ENCODE data around the gene ITIH1.

DNA sequence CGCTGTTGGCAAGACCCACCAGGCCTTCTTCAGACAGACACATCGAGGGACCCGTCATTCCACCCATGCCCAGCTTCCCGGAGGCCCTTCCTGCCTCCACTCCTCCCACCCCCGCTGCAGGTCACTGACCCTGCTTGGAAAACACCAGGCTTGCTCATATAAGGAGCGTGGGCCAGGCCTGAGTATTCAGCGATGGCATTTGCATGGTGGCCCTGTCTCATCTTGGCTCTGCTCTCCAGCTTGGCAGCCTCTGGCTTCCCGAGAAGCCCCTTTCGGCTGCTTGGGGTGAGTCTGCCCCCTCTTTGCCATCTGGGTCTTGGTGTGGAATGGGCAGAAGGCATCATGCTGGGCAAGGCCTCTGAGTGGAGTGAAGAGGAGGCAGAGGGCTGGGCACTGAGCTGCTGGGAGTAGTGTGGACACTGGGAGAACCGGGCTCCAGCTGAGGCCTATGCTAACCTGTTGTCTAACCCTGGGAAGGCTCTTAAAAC lies 17.3 kb downstream of the ITIH1 start, which contains the start of gene ITIH3:
- TF ChIP-seq, protein P1, sequence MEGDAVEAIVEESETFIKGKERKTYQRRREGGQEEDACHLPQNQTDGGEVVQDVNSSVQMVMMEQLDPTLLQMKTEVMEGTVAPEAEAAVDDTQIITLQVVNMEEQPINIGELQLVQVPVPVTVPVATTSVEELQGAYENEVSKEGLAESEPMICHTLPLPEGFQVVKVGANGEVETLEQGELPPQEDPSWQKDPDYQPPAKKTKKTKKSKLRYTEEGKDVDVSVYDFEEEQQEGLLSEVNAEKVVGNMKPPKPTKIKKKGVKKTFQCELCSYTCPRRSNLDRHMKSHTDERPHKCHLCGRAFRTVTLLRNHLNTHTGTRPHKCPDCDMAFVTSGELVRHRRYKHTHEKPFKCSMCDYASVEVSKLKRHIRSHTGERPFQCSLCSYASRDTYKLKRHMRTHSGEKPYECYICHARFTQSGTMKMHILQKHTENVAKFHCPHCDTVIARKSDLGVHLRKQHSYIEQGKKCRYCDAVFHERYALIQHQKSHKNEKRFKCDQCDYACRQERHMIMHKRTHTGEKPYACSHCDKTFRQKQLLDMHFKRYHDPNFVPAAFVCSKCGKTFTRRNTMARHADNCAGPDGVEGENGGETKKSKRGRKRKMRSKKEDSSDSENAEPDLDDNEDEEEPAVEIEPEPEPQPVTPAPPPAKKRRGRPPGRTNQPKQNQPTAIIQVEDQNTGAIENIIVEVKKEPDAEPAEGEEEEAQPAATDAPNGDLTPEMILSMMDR (conservative IDR thresholded peaks at IDR 0.05; ENCODE audit: low read depth, low read length), result no peak
- TF ChIP-seq RAD21 (IDR thresholded peaks at IDR 0.05; ENCODE audit: low read length) (no peak), POLR2A (IDR thresholded peaks at IDR 0.05; ENCODE audit: low read depth, low read length) (no peak), SMC3 (IDR thresholded peaks at IDR 0.05; ENCODE audit: low read depth, low read length) (no peak), MXI1 (IDR thresholded peaks at IDR 0.05; ENCODE audit: borderline replicate concordance, low read depth, low read length) (no peak), RCOR1 (IDR thresholded peaks at IDR 0.05; ENCODE audit: insufficient replicate concordance, low read length) (no peak), NFE2L2 (IDR thresholded peaks at IDR 0.05; ENCODE audit: low read depth, low read length) (no peak), CHD1 (IDR thresholded peaks at IDR 0.05; ENCODE audit: low read depth, low read length) (no peak), FOS (IDR thresholded peaks at IDR 0.05; ENCODE audit: low read depth, low read length) (no peak), CEBPB (IDR thresholded peaks at IDR 0.05; ENCODE audit: low read depth, low read length) (no peak), BHLHE40 (IDR thresholded peaks at IDR 0.05; ENCODE audit: low read depth, low read length) (no peak), RFX5 (IDR thresholded peaks at IDR 0.05; ENCODE audit: low read depth, low read length) (no peak), MAFK (IDR thresholded peaks at IDR 0.05; ENCODE audit: low read depth, low read length) (no peak)
- TF ChIP-seq, protein P2, sequence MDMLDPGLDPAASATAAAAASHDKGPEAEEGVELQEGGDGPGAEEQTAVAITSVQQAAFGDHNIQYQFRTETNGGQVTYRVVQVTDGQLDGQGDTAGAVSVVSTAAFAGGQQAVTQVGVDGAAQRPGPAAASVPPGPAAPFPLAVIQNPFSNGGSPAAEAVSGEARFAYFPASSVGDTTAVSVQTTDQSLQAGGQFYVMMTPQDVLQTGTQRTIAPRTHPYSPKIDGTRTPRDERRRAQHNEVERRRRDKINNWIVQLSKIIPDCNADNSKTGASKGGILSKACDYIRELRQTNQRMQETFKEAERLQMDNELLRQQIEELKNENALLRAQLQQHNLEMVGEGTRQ (IDR thresholded peaks at IDR 0.05; ENCODE audit: low read depth, low read length), result no peak

Data from IMR-90 (cell line).